ENCODE measurements around the gene CYTH3. TPM values are rescaled to one million over a fixed set of nuclear protein-coding genes. Genes with fewer than 3 reads are reported as not detected.

Gene CYTH3
- 11.9 and 23.0 TPM in 2 replicates for total RNA-seq

GRCh38 chr7:6272481-6273323, at the start of gene CYTH3:
Gene CYTH3 (minus strand): TSS chr7:6272624. CDS start chr7:6272507, 117 bp downstream.

Other genes with a start within 250 kb of the CYTH3 start
- 0.23 TPM in 1 of 2 replicates, not detected in the other for gene ANKRD61, start 241.2 kb downstream of the CYTH3 start, total RNA-seq
- 110 and 163 TPM in 2 replicates for gene EIF2AK1, start 213.4 kb downstream of the CYTH3 start, total RNA-seq
- 3.6 and 6.0 TPM in 2 replicates for gene USP42, start 167.7 kb downstream of the CYTH3 start, total RNA-seq
- 20.5 and 20.6 TPM in 2 replicates for gene FAM220A, start 76.3 kb upstream of the CYTH3 start, total RNA-seq
- 38.0 and 67.5 TPM in 2 replicates for gene RAC1, start 101.9 kb upstream of the CYTH3 start, total RNA-seq
- 14.7 and 18.7 TPM in 2 replicates for gene DAGLB, start 175.3 kb upstream of the CYTH3 start, total RNA-seq
- 314 and 378 TPM in 2 replicates for gene KDELR2, start 211.5 kb upstream of the CYTH3 start, total RNA-seq